Measurements from ENCODE around the gene KIF1B. TPM values are rescaled to one million over a fixed set of nuclear protein-coding genes. Genes with fewer than 3 reads are reported as not detected.

The KIF1B gene, protein sequence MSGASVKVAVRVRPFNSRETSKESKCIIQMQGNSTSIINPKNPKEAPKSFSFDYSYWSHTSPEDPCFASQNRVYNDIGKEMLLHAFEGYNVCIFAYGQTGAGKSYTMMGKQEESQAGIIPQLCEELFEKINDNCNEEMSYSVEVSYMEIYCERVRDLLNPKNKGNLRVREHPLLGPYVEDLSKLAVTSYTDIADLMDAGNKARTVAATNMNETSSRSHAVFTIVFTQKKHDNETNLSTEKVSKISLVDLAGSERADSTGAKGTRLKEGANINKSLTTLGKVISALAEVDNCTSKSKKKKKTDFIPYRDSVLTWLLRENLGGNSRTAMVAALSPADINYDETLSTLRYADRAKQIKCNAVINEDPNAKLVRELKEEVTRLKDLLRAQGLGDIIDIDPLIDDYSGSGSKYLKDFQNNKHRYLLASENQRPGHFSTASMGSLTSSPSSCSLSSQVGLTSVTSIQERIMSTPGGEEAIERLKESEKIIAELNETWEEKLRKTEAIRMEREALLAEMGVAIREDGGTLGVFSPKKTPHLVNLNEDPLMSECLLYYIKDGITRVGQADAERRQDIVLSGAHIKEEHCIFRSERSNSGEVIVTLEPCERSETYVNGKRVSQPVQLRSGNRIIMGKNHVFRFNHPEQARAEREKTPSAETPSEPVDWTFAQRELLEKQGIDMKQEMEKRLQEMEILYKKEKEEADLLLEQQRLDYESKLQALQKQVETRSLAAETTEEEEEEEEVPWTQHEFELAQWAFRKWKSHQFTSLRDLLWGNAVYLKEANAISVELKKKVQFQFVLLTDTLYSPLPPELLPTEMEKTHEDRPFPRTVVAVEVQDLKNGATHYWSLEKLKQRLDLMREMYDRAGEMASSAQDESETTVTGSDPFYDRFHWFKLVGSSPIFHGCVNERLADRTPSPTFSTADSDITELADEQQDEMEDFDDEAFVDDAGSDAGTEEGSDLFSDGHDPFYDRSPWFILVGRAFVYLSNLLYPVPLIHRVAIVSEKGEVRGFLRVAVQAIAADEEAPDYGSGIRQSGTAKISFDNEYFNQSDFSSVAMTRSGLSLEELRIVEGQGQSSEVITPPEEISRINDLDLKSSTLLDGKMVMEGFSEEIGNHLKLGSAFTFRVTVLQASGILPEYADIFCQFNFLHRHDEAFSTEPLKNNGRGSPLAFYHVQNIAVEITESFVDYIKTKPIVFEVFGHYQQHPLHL (N-terminal part only)
- total RNA-seq (10 to 100 TPM; 10.3 to 15.3 (median 13.8) TPM), total RNA-seq (21.9 to 70.2 (median 45.6) reads per million in 29 experiments)
- 10.9 TPM for total RNA-seq (2013)

- ATAC-seq (replicated peaks in 1 of 4) (peak; percentile 99), DNase-seq (peak; percentile 88 to 97 (median 93))
- ChIA-PET POLR2A (no interaction called here), CTCF (interaction anchor here in 1 of 2 donors (0.5 to 2.4 kb wide), 14 partner anchors 8 to 301 kb away, joined by 3 to 16 read pairs (median 3); partner anchors contain the start of genes CENPS and PGD)
- Mint-ChIP-seq H3K4me3 (peak within 1 kb of the TSS; percentile 88 to 91 (median 88)), H3K9me3 (no peaks in the 10 kb centered on the region), H3K4me1 (peaks cover 26 to 34% (median 29%) of the 10 kb centered on the region in 3 donors), H3K27me3 (peaks cover 0 to 3% of the 10 kb centered on the region in 2 donors), H3K36me3 (no peaks in the 10 kb centered on the region), H3K27ac (peak within 1 kb of the TSS; percentile 46 to 58)
- H3K4me3 ChIP-seq (ENCODE audit: control insufficient read depth in 1 of 2, extremely low read depth in 1 of 2, low read length in 1 of 2), result peak within 1 kb of the TSS; percentile 72 to 89
- H3K27ac ChIP-seq (ENCODE audit: low read length), result peak within 1 kb of the TSS; percentile 27
- peaks cover 0 to 14% of the 10 kb centered on the region in 2 experiments for H3K27me3 ChIP-seq (replicated peaks in 1 of 2; ENCODE audit: control insufficient read depth in 2 of 2, extremely low read depth in 1 of 2, insufficient read depth in 2 of 2, low read length in 1 of 2)
- H3K4me1 ChIP-seq (ENCODE audit: control insufficient read depth in 1 of 2, extremely low read depth in 1 of 2, insufficient read depth in 2 of 2, low read length in 2 of 2), result peaks cover 0 to 16% of the 10 kb centered on the region in 2 experiments
- no peaks in the 10 kb centered on the region for H3K36me3 ChIP-seq (ENCODE audit: control insufficient read depth in 2 of 2, extremely low read depth in 1 of 2, insufficient read depth in 1 of 2, low read length in 1 of 2)
- under 1% methylated on average over 102 of the region's 107 CpGs for WGBS (ENCODE audit: insufficient coverage)
- no peaks in the 10 kb centered on the region for H3K9me3 ChIP-seq
Measured at GRCh38 chr1:10209905-10210810, at the start of gene KIF1B. Gene KIF1B, plus strand, starts transcription at chr1:10210570. Its CDS starts 21,759 bp downstream, at chr1:10232329.

DNA sequence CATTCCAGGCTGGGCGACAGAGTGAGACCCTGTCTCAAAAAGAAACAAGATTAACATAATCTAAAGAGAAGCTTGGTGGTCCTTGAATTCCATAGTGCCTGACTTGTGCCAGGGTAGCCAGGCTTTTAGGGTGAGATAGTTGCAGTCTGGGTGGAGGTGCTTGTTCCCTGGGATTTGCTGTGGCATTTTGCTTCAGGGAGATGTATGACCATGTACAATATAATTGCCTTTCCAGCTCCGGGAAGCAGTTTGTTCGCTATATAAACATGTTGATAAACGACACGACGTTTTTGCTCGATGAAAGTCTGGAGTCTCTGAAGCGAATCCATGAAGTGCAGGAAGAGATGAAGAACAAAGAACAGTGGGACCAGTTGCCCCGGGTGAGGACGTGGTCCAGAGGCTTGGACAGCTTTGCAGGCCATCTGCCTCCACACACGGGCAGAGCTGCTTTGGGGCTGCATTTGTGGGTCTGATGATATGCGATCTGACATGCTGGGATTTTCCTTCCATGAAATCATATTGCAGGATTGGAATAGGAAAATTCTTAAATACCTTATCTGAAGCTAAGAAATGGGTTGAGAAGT is 49.4 kb upstream of the KIF1B start:
- Histone ChIP-seq H3K9me3 (no peaks in the 10 kb centered on the region), H3K27ac (ENCODE audit: low read length) (no peak overlapping the region), H3K36me3 (ENCODE audit: control insufficient read depth in 2 of 2, extremely low read depth in 1 of 2, insufficient read depth in 1 of 2, low read length in 1 of 2) (peaks cover 14 to 35% of the 10 kb centered on the region in 2 donors), H3K4me1 (ENCODE audit: control insufficient read depth in 1 of 2, extremely low read depth in 1 of 2, insufficient read depth in 2 of 2, low read length in 2 of 2) (no peaks in the 10 kb centered on the region), H3K4me3 (ENCODE audit: control insufficient read depth in 1 of 2, extremely low read depth in 1 of 2, low read length in 1 of 2) (no peak overlapping the region), H3K27me3 (replicated peaks in 1 of 2; ENCODE audit: control insufficient read depth in 2 of 2, extremely low read depth in 1 of 2, insufficient read depth in 2 of 2, low read length in 1 of 2) (no peaks in the 10 kb centered on the region)
- WGBS (ENCODE audit: insufficient coverage), result 94% methylated on average over 7 of the region's 12 CpGs
- H3K36me3 Mint-ChIP-seq, result peaks cover 40% of the 10 kb centered on the region
- no peak for ATAC-seq (replicated peaks in 1 of 4)
- H3K9me3 Mint-ChIP-seq, result no peaks in the 10 kb centered on the region
- ChIA-PET POLR2A (no interaction called here), CTCF (no interaction called here)
- H3K4me1 Mint-ChIP-seq, result no peaks in the 10 kb centered on the region
- H3K27me3 Mint-ChIP-seq, result no peaks in the 10 kb centered on the region
- H3K4me3 Mint-ChIP-seq, result no peak overlapping the region
- DNase-seq, result no peak
- H3K27ac Mint-ChIP-seq, result peak overlapping the region in 1 of 2 donors; percentile 22

DNA sequence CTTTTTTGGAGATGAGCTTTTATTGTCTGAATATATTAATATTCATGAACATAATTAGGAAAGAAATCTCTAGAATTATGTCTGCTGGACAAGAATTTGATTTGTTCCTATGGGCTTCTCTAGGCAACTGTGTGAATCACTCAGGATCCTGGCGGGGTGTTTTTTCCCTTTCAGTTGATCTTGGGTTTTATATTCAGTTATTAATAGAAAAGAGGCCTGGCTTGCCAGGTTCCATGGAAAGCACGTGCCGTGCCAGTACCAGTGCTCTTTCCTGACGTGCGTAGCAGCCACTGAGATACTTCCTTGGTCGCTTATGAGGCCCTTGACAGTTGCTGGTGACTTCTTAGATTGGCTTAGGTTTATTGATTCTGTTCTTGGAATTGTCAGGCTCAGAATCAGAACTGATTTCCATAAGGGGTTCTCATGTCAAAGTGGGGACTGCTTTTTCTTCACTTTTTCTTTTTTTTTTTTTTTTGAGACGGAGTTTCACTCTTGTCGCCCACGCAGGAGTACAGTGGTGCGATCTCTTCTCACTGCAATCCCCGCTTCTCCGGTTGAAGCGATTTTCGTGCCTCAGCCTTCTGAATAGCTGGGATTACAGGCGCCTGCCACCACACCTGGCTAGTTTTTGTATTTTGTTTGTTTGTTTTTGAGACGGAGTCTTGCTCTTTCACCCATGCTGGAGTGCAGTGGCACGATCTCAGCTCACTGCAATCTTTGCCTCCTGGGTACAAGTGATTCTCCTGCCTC is 48.7 kb upstream of the KIF1B start:
- Mint-ChIP-seq H3K9me3 (no peaks in the 10 kb centered on the region), H3K4me3 (no peak overlapping the region), H3K4me1 (no peaks in the 10 kb centered on the region), H3K27ac (no peak overlapping the region), H3K27me3 (no peaks in the 10 kb centered on the region), H3K36me3 (peaks cover 43% of the 10 kb centered on the region)
- CTCF ChIA-PET, result no interaction called here
- Histone ChIP-seq H3K27ac (ENCODE audit: low read length) (no peak overlapping the region), H3K9me3 (no peaks in the 10 kb centered on the region), H3K4me1 (ENCODE audit: control insufficient read depth in 1 of 2, extremely low read depth in 1 of 2, insufficient read depth in 2 of 2, low read length in 2 of 2) (no peaks in the 10 kb centered on the region), H3K36me3 (ENCODE audit: control insufficient read depth in 2 of 2, extremely low read depth in 1 of 2, insufficient read depth in 1 of 2, low read length in 1 of 2) (peaks cover 16 to 40% of the 10 kb centered on the region in 2 donors), H3K4me3 (ENCODE audit: control insufficient read depth in 1 of 2, extremely low read depth in 1 of 2, low read length in 1 of 2) (no peak overlapping the region), H3K27me3 (replicated peaks in 1 of 2; ENCODE audit: control insufficient read depth in 2 of 2, extremely low read depth in 1 of 2, insufficient read depth in 2 of 2, low read length in 1 of 2) (no peaks in the 10 kb centered on the region)
- POLR2A ChIA-PET, result interaction anchor here in 1 of 2 donors (0.7 kb wide), 1 partner anchor 171 kb away, joined by 10 read pairs; no protein-coding TSS in a partner anchor
- DNase-seq (no peak), ATAC-seq (replicated peaks in 1 of 4) (no peak)
- 96% methylated on average over 10 of the region's 17 CpGs for WGBS (ENCODE audit: insufficient coverage)

DNA sequence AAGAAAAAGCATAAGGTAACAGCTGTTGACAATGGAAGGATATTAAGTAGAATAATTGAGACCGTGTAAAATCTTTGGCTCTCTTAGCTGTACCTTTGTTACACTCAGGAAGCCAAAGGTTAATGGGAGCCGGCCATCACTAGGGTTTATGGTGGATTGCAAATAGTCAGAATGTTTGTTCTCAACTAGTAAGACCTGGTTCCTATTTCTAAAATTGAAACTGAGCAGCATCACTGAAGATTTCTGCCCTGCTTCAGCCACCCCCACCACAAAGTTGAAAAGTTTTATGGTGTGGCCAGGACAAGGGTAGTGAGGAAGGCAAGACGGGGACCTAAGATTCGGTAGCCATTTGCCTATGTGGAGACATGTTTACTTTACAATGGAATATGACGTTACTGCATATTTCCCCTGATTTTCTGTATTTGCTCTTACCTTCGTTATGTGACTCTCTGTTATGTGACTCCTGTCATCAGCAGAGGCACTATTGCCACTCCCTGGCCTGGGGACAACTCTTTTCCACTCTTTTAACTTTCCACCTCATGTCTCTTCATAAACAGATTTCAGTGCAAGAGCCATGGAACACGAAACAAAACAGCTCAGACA is 41.4 kb upstream of the KIF1B start:
- WGBS (ENCODE audit: insufficient coverage), result 87% methylated on average over 5 of the region's 7 CpGs
- peaks cover 23 to 67% of the 10 kb centered on the region in 2 donors for H3K36me3 ChIP-seq (ENCODE audit: control insufficient read depth in 2 of 2, extremely low read depth in 1 of 2, insufficient read depth in 1 of 2, low read length in 1 of 2)
- ChIA-PET POLR2A (interaction anchor here in 1 of 2 donors (0.6 kb wide), 1 partner anchor 18 kb away, joined by 7 read pairs; no protein-coding TSS in a partner anchor), CTCF (interaction anchor here in 1 of 2 donors (0.6 kb wide), 1 partner anchor 662 kb away, joined by 3 read pairs; no protein-coding TSS in a partner anchor)
- H3K9me3 Mint-ChIP-seq, result no peaks in the 10 kb centered on the region
- no peak overlapping the region for H3K27ac ChIP-seq (ENCODE audit: low read length)
- H3K4me3 ChIP-seq (ENCODE audit: control insufficient read depth in 1 of 2, extremely low read depth in 1 of 2, low read length in 1 of 2), result no peak overlapping the region
- H3K36me3 Mint-ChIP-seq, result peaks cover 61% of the 10 kb centered on the region
- H3K27me3 ChIP-seq (replicated peaks in 1 of 2; ENCODE audit: control insufficient read depth in 2 of 2, extremely low read depth in 1 of 2, insufficient read depth in 2 of 2, low read length in 1 of 2), result no peaks in the 10 kb centered on the region
- H3K4me1 ChIP-seq (ENCODE audit: control insufficient read depth in 1 of 2, extremely low read depth in 1 of 2, insufficient read depth in 2 of 2, low read length in 2 of 2), result peaks cover 0 to 7% of the 10 kb centered on the region in 2 experiments
- no peak overlapping the region for H3K4me3 Mint-ChIP-seq
- H3K27me3 Mint-ChIP-seq, result no peaks in the 10 kb centered on the region
- H3K9me3 ChIP-seq, result no peaks in the 10 kb centered on the region
- peaks cover 0 to 16% (median 16%) of the 10 kb centered on the region in 3 donors for H3K4me1 Mint-ChIP-seq
- peak overlapping the region; percentile 69 to 81 for H3K27ac Mint-ChIP-seq
- no peak for ATAC-seq (replicated peaks in 1 of 4)
- no peak for DNase-seq

GRCh38 chr1:10170239-10170574 is 40.2 kb upstream of the KIF1B start:
- peak in 2 of 4 experiments; percentile 58 to 71 for ATAC-seq (replicated peaks in 1 of 4)

More at GRCh38 chr1:10170239-10170574, 40.2 kb upstream of the KIF1B start:
- H3K36me3 Mint-ChIP-seq, result peaks cover 62% of the 10 kb centered on the region
- no peak overlapping the region for H3K27ac ChIP-seq (ENCODE audit: low read length)
- DNase-seq, result no peak
- H3K4me1 ChIP-seq (ENCODE audit: control insufficient read depth in 1 of 2, extremely low read depth in 1 of 2, insufficient read depth in 2 of 2, low read length in 2 of 2), result peaks cover 0 to 7% of the 10 kb centered on the region in 2 experiments
- H3K27ac Mint-ChIP-seq, result peak overlapping the region; percentile 79
- H3K4me3 Mint-ChIP-seq, result no peak overlapping the region
- POLR2A ChIA-PET, result interaction anchor here in 1 of 2 donors (0.6 kb wide), 1 partner anchor 1106 kb away, joined by 4 read pairs; no protein-coding TSS in a partner anchor
- CTCF ChIA-PET, result no interaction called here
- no peaks in the 10 kb centered on the region for H3K27me3 ChIP-seq (replicated peaks in 1 of 2; ENCODE audit: control insufficient read depth in 2 of 2, extremely low read depth in 1 of 2, insufficient read depth in 2 of 2, low read length in 1 of 2)
- no peaks in the 10 kb centered on the region for H3K9me3 ChIP-seq
- peaks cover 24 to 66% of the 10 kb centered on the region in 2 donors for H3K36me3 ChIP-seq (ENCODE audit: control insufficient read depth in 2 of 2, extremely low read depth in 1 of 2, insufficient read depth in 1 of 2, low read length in 1 of 2)
- H3K4me1 Mint-ChIP-seq, result peaks cover 0 to 16% (median 16%) of the 10 kb centered on the region in 3 donors
- peaks cover 0 to 4% (median 3%) of the 10 kb centered on the region in 3 donors for H3K9me3 Mint-ChIP-seq
- H3K4me3 ChIP-seq (ENCODE audit: control insufficient read depth in 1 of 2, extremely low read depth in 1 of 2, low read length in 1 of 2), result no peak overlapping the region
- no CpG with 5 or more reads among the region's 2 CpGs for WGBS (ENCODE audit: insufficient coverage)
- no peaks in the 10 kb centered on the region for H3K27me3 Mint-ChIP-seq
